SU-DHL-6 (cell line): ENCODE data around the gene ZBTB7A.

Source experiments
- H2AFZ ChIP-seq: fragments of 200-600 bp; sonication (generic); 2 replicates; pipeline ENCODE4 v1.6.1; 2014; ENCODE audit warnings: low read depth, mild to moderate bottlenecking, moderate library complexity, mixed read lengths, antibody characterized with exemption, low read length; ENCODE audit not compliant: severe bottlenecking
- H3F3A ChIP-seq: fragments of 200-600 bp; shearing (Covaris generic); 2 replicates; pipeline ENCODE4 v1.6.0; 2016; ENCODE audit warnings: antibody characterized with exemption, mild to moderate bottlenecking; ENCODE audit not compliant: insufficient read depth
- H3K27ac ChIP-seq: fragments of 200-600 bp; sonication (generic); 2 replicates; pipeline ENCODE4 v1.5.1; 2016; ENCODE audit warnings: low read depth, mild to moderate bottlenecking, low read length, moderate library complexity, mixed read lengths
- H3K27me3 ChIP-seq: fragments of 200-600 bp; sonication (generic), shearing (Covaris generic); 2 replicates; pipeline ENCODE4 v1.6.0; 2014; ENCODE audit warnings: mild to moderate bottlenecking, low read length
- H3K36me3 ChIP-seq: fragments of 200-600 bp; sonication (generic); 2 replicates; pipeline ENCODE4 v1.6.1; 2014; ENCODE audit warnings: mild to moderate bottlenecking, low read length, mixed read lengths
- H3K4me2 ChIP-seq: fragments of 300-600, 200-600 bp; shearing (Covaris generic), sonication (generic); 2 replicates; pipeline ENCODE4 v1.6.0; 2014; ENCODE audit warnings: low read length, low read depth, mild to moderate bottlenecking; ENCODE audit not compliant: poor library complexity, severe bottlenecking
- H3K4me3 ChIP-seq: fragments of 200-600 bp; sonication (generic); 2 replicates; pipeline ENCODE4 v1.5.1; 2014; ENCODE audit warnings: antibody characterized with exemption, low read length, mild to moderate bottlenecking, mixed read lengths; ENCODE audit not compliant: insufficient read depth, poor library complexity, severe bottlenecking
- H3K79me2 ChIP-seq: fragments of 200-600 bp; sonication (generic); 2 replicates; pipeline ENCODE4 v1.6.1; 2014; ENCODE audit warnings: mild to moderate bottlenecking, low read length, moderate library complexity; ENCODE audit not compliant: insufficient read depth
- H3K9ac ChIP-seq: fragments of 200-600 bp; sonication (generic); 2 replicates; pipeline ENCODE4 v1.7.0; 2014; ENCODE audit warnings: mild to moderate bottlenecking, low read length
- H3K9me2 ChIP-seq: fragments of 200-600 bp; sonication (generic); replicated peaks from 2 replicates; pipeline ENCODE4 v1.6.1; 2014; ENCODE audit warnings: low read length; ENCODE audit not compliant: insufficient read depth
- H3K9me3 ChIP-seq: fragments of 200-600 bp; sonication (generic); 2 replicates; pipeline ENCODE4 v1.6.1; 2014; ENCODE audit warnings: low read length, mixed read lengths; ENCODE audit not compliant: insufficient read depth
- H4K20me1 ChIP-seq: fragments of 200-600 bp; sonication (generic); 2 replicates; pipeline ENCODE4 v1.6.1; 2014; ENCODE audit warnings: low read depth, mild to moderate bottlenecking, antibody characterized with exemption, low read length, moderate library complexity, mixed read lengths
- EZH2phosphoT487 ChIP-seq: fragments of 200-600 bp; sonication (generic), shearing (Covaris generic); conservative IDR thresholded peaks from 2 replicates; pipeline ENCODE4 v1.6.1; 2018; ENCODE audit warnings: mild to moderate bottlenecking, antibody characterized with exemption, low read length, moderate library complexity, mixed read lengths
- TF ChIP-seq, protein P1 (sequence below): fragments of 200-600 bp; sonication (generic); IDR thresholded peaks from one replicate; pipeline ENCODE4 v1.5.1; 2017; ENCODE audit warnings: antibody characterized with exemption, mild to moderate bottlenecking, low read length, moderate library complexity; ENCODE audit not compliant: insufficient read depth, poor library complexity, severe bottlenecking

Gene ZBTB7A

GRCh38 chr19:4052114-4052992 lies 14.3 kb downstream of the ZBTB7A start:
- Histone ChIP-seq H3K4me2 (no peak overlapping the region), H3K9ac (no peak overlapping the region), H3K9me3 (no peaks in the 10 kb centered on the region), H3K9me2 (no peaks in the 10 kb centered on the region), H3K4me3 (no peak overlapping the region), H3K27me3 (no peaks in the 10 kb centered on the region), H4K20me1 (peaks cover 12% of the 10 kb centered on the region), H2AFZ (no peak overlapping the region), H3F3A (no peaks in the 10 kb centered on the region), H3K36me3 (no peaks in the 10 kb centered on the region), H3K79me2 (peaks cover 85% of the 10 kb centered on the region), H3K27ac (no peak overlapping the region)
- TF ChIP-seq, protein P1, sequence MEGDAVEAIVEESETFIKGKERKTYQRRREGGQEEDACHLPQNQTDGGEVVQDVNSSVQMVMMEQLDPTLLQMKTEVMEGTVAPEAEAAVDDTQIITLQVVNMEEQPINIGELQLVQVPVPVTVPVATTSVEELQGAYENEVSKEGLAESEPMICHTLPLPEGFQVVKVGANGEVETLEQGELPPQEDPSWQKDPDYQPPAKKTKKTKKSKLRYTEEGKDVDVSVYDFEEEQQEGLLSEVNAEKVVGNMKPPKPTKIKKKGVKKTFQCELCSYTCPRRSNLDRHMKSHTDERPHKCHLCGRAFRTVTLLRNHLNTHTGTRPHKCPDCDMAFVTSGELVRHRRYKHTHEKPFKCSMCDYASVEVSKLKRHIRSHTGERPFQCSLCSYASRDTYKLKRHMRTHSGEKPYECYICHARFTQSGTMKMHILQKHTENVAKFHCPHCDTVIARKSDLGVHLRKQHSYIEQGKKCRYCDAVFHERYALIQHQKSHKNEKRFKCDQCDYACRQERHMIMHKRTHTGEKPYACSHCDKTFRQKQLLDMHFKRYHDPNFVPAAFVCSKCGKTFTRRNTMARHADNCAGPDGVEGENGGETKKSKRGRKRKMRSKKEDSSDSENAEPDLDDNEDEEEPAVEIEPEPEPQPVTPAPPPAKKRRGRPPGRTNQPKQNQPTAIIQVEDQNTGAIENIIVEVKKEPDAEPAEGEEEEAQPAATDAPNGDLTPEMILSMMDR = no peak
- no peak for TF ChIP-seq EZH2phosphoT487

- peaks cover 12% of the 10 kb centered on the region for H4K20me1 ChIP-seq
- no peaks in the 10 kb centered on the region; the same call in 1 of the 2 replicates for H3K36me3 ChIP-seq
- H3F3A ChIP-seq = 0 out of 2 replicates have a peak, but pooled peaks cover under 1% of the 10 kb centered on the region
- no peak overlapping the region for H3K9ac ChIP-seq
- H3K79me2 ChIP-seq = peaks cover 82% of the 10 kb centered on the region
- no peak overlapping the region for H3K4me2 ChIP-seq
- no peaks in the 10 kb centered on the region for H3K27me3 ChIP-seq
- no peak overlapping the region for H3K27ac ChIP-seq
- TF ChIP-seq, protein P1 = no peak
- no peak for TF ChIP-seq EZH2phosphoT487
- H3K9me2 ChIP-seq = no peaks in the 10 kb centered on the region
- no peak overlapping the region for H2AFZ ChIP-seq
- no peak overlapping the region for H3K4me3 ChIP-seq
- H3K9me3 ChIP-seq = no peaks in the 10 kb centered on the region
Measured at GRCh38 chr19:4051175-4052101, 15.3 kb downstream of the ZBTB7A start.

GRCh38 chr19:4049432-4049831 lies 17.3 kb downstream of the ZBTB7A start:
- Histone ChIP-seq H3F3A (0 out of 2 replicates have a peak, but pooled peaks cover 5% of the 10 kb centered on the region), H4K20me1 (peaks cover 9% of the 10 kb centered on the region; the same call in 1 of the 2 replicates), H2AFZ (no peak overlapping the region), H3K9me2 (no peaks in the 10 kb centered on the region), H3K4me2 (no peak overlapping the region), H3K36me3 (peaks cover 5% of the 10 kb centered on the region; the same call in 1 of the 2 replicates), H3K27me3 (no peaks in the 10 kb centered on the region), H3K9me3 (no peaks in the 10 kb centered on the region), H3K79me2 (peaks cover 80% of the 10 kb centered on the region), H3K4me3 (no peak overlapping the region), H3K27ac (no peak overlapping the region), H3K9ac (no peak overlapping the region)
- no peak for TF ChIP-seq EZH2phosphoT487
- TF ChIP-seq, protein P1 = no peak
